HCT116 (cell line): ENCODE data around the gene WDR55.

Source experiments
- CEBPB ChIP-seq: IDR thresholded peaks from 2 replicates; pipeline ENCODE4 v1.6.1; 2012; ENCODE audit warnings: low read depth
- POLR2AphosphoS5 ChIP-seq: IDR thresholded peaks from 2 replicates; pipeline ENCODE4 v1.6.1; 2011; ENCODE audit warnings: mild to moderate bottlenecking, low read depth, low read length, moderate library complexity
- RAD21 ChIP-seq: IDR thresholded peaks from 2 replicates; pipeline ENCODE4 v1.6.1; 2012; ENCODE audit warnings: low read depth, mild to moderate bottlenecking
- REST ChIP-seq: IDR thresholded peaks from 2 replicates; pipeline ENCODE4 v1.6.1; 2012; ENCODE audit warnings: low read depth
- SRF ChIP-seq: IDR thresholded peaks from 2 replicates; pipeline ENCODE4 v1.6.1; 2012; ENCODE audit warnings: low read depth
- TCF7L2 ChIP-seq: IDR thresholded peaks from 2 replicates; pipeline ENCODE4 v1.7.0; 2011; ENCODE audit warnings: borderline replicate concordance, inconsistent platforms; ENCODE audit not compliant: insufficient read depth, insufficient read length; ENCODE audit errors: extremely low read depth

- TF ChIP-seq CEBPB (no peak), SRF (no peak), POLR2AphosphoS5 (no peak), TCF7L2 (no peak), RAD21 (no peak), REST (no peak)
Observed at GRCh38 chr5:140632366-140633020, 32.2 kb upstream of the WDR55 start.
